H1 (cell line): ENCODE data around the gene CXCR4. TPM values are rescaled to one million over a fixed set of nuclear protein-coding genes. Genes with fewer than 3 reads are reported as not detected.

Experiments used
- CTBP2 ChIP-seq: IDR thresholded peaks from 2 replicates; pipeline ENCODE4 v1.7.0; 2011; ENCODE audit warnings: borderline replicate concordance, mild to moderate bottlenecking, moderate library complexity, mixed read lengths, low read length; ENCODE audit not compliant: insufficient read depth, insufficient read length
- CTCF ChIP-seq, 3 experiments: IDR thresholded peaks; 1 replicate in 2 of 3; 2 replicates in 1 of 3; pipeline versions ENCODE4 v1.5.1 to v1.6.1; 2011; ENCODE audit warnings: low read length in 3 of 3, mild to moderate bottlenecking in 3 of 3, inconsistent platforms in 2 of 3, low read depth in 1 of 3, moderate library complexity in 1 of 3; ENCODE audit not compliant: insufficient read depth in 1 of 3; ENCODE audit errors: control extremely low read depth in 1 of 3
- EP300 ChIP-seq, 2 experiments: IDR thresholded peaks; 1 replicate in 1 of 2; 2 replicates in 1 of 2; pipeline ENCODE4 v1.6.1; 2011 to 2012; ENCODE audit warnings: low read depth in 2 of 2, low read length in 2 of 2, mild to moderate bottlenecking in 2 of 2, borderline replicate concordance in 1 of 2, inconsistent platforms in 1 of 2, moderate library complexity in 1 of 2
- KDM4A ChIP-seq: IDR thresholded peaks from one replicate; pipeline ENCODE4 v1.7.1; 2012; ENCODE audit warnings: low read depth, mild to moderate bottlenecking, moderate library complexity, low read length, inconsistent platforms; ENCODE audit not compliant: severe bottlenecking
- SIN3A ChIP-seq, 2 experiments: IDR thresholded peaks in 1 of 2; conservative IDR thresholded peaks in 1 of 2; 2 replicates each; pipeline ENCODE4 v1.6.1; 2011 to 2012; ENCODE audit warnings: low read length in 2 of 2, improper control_type of control experiment in 1 of 2, low read depth in 1 of 2, mild to moderate bottlenecking in 1 of 2
- polyA plus RNA-seq, 7 experiments: library from polyadenylated mRNA; depleted of rRNA in 3 of 7; stranded (reverse) in 5 of 7; unstranded in 2 of 7; fragments of >200 nt in 5 of 7; fragments of 200-250 nt in 2 of 7; gene quantifications; 1 replicate in 5 of 7; 2 replicates in 1 of 7; 4 replicates in 1 of 7; pipeline versions ENCODE4 v1.2.1 to v1.2.3, GENCODE V29; 2011 to 2013; ENCODE audit warnings: missing spikeins in 2 of 7, mixed read lengths in 2 of 7
- total RNA-seq: library from RNA; stranded (reverse); fragmentation: NEBNext Ultra II Directional; extraction: Animal tissue kit (Norgen Biotek cat#: 25700); gene quantifications from 2 replicates; pipeline ENCODE4 v1.2.1, GENCODE V29; 2021
- TF ChIP-seq, protein P1 (sequence below): IDR thresholded peaks from 2 replicates; pipeline ENCODE4 v1.6.1; 2011; ENCODE audit warnings: low read length, improper control_type of control experiment

CXCR4 gene
- total and polyA plus RNA-seq, 2 of the 8 experiments (the other 6 are each of a cell fraction or from before 2014, with no cell fraction given), result 1.8 to 2.8 TPM

GRCh38 chr2:136117391-136117841, 533 bp downstream of the CXCR4 start (continued):
- TF ChIP-seq KDM4A, result peak; percentile 46
- TF ChIP-seq CTCF (IDR thresholded peaks at IDR 0.05; ENCODE audit: control extremely low read depth in 1 of 3, insufficient read depth in 1 of 3, low read depth in 1 of 3, low read length in 3 of 3), result no peak
- TF ChIP-seq CTBP2, result peak; percentile 33
- TF ChIP-seq SIN3A (conservative IDR thresholded peaks at IDR 0.05 in 1 of 2, IDR thresholded peaks at IDR 0.05 in 1 of 2; ENCODE audit: low read depth in 1 of 2, low read length in 2 of 2), result 0 out of 4 replicates have a peak, but pooled peaks of 1 of the 2 experiments have one; percentile 9
- no peak for TF ChIP-seq EP300 (IDR thresholded peaks at IDR 0.05; ENCODE audit: borderline replicate concordance in 1 of 2, low read depth in 2 of 2, low read length in 2 of 2)
- TF ChIP-seq, protein P1, sequence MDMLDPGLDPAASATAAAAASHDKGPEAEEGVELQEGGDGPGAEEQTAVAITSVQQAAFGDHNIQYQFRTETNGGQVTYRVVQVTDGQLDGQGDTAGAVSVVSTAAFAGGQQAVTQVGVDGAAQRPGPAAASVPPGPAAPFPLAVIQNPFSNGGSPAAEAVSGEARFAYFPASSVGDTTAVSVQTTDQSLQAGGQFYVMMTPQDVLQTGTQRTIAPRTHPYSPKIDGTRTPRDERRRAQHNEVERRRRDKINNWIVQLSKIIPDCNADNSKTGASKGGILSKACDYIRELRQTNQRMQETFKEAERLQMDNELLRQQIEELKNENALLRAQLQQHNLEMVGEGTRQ, result no peak
